IPS-11a (cell line): ENCODE data around the gene FAM20C.
"Not testable (repeated sequence)": the region's sequence is repeated elsewhere in the genome, so short reads cannot be mapped to it uniquely, and the experiment has no call there.

Source experiments
- H3K4me3 ChIP-seq: one replicate; pipeline ENCODE4 v1.5.1; 2013; ENCODE audit warnings: low read depth, low read length, control low read depth

Gene FAM20C

DNA sequence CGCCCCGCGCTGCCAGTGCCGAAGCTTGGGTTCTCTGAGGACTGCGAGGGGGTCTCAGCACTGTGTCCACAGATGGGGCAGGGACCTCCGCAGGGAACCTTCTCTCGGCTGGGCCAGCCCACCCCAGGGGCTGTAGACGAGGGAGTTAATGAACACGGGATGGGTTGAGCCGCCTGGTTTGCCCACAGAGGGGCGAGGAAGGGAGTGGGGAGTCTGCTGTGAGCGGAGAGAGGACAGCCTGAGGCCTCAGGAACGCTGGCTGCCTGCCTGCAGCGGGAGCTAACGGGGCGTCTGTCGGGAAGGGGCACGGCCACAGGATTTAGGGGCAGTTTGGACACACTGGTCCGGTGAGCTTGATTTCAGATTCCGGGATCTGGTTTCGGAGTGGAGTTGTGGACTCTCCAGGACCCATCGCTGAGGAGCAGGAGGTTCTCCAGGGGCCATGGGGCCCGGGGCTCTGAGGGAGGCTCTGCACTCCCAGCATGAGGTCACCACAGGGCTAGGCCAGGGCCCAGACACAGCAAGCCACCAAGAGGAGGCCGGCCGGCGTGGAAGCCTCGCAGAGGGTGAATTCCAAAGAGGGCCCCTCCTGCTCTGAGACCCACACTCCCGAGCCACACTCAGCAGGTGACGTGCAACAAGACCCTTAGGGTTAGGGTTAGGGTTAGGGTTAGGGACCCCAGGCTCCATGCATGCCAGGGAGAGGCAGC lies 19.0 kb upstream of the FAM20C start:
- no peak overlapping the region for H3K4me3 ChIP-seq

GRCh38 chr7:174716-175115 lies 17.7 kb upstream of the FAM20C start:
- no peak overlapping the region for H3K4me3 ChIP-seq

DNA sequence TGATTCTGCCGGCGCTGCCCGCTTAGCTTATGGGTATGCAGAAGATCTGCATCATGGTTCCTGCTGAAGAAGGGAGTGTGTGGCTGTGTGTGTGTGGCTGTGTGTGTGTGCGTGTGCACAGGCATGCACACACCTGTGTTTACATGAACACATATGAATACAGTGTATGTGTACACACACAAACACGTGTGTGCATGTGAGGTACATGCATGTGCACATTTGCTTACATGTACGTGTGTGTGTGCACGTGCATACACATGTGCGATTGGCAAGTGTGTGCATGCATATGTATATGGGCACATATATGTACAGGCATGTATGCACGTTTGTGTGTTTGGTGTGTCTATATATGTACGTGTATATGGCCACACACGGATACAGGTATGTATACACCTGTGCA lies 16.4 kb upstream of the FAM20C start:
- H3K4me3 ChIP-seq, result no peak overlapping the region

- no peak overlapping the region for H3K4me3 ChIP-seq
Measured at GRCh38 chr7:176381-176780, 16.0 kb upstream of the FAM20C start.

DNA sequence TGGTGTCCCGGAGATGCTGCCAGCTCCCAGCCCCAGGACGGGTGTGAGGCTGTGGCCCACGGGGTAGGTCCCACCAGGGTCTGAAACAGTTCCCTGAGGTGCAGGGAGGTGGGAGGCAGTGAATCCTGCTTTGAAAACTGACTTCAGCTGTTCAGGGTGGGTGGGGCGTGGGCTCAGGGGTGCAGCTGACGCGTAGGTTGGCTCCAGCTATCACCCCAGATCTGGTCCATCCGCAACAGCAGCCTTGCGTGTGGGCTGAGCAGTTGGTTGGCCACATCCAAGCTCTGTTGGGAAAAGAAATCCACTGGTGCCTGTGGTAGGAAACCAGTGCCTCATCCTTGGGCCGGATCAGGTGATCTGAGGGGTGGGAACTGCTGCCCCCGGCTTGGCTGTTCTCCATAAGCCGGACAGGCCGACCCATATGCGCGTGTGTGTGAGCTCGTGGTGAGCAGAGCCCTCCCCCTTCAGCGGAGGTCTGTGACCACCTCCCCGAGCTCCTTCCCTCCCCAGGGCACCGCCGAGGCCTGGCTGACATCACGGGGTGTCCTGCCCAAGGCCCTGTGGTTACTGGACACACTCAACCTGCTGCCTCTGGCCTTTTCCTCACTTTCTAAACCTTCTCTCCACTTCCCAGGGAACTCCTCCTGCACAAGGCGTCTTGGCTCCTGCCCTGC lies 15.4 kb upstream of the FAM20C start:
- no peak overlapping the region for H3K4me3 ChIP-seq

DNA sequence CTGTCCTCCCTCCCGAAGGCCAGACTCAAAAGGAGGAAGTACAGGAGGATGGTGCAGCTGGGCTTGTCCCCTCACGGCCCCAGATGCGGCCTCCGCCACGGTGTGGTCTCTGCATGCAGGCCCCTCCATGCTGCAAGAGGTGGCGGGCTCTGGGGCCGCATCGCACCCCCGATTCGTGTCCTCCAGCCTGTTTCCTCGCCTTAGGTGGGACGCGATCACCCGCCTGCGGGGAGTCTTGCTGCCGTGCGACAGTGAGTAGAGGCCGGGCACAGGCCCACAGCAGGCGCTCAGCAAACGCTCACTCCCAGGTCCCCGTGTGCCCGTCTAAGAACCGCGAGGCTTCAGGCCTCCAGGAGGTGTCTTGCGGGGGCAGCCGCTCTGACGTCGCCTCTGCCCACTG lies 13.9 kb upstream of the FAM20C start:
- H3K4me3 ChIP-seq, result no peak overlapping the region

GRCh38 chr7:179209-179681 lies 13.1 kb upstream of the FAM20C start:
- H3K4me3 ChIP-seq, result no peak overlapping the region

- H3K4me3 ChIP-seq, result no peak overlapping the region
Measured at GRCh38 chr7:179948-180694, 12.2 kb upstream of the FAM20C start.

DNA sequence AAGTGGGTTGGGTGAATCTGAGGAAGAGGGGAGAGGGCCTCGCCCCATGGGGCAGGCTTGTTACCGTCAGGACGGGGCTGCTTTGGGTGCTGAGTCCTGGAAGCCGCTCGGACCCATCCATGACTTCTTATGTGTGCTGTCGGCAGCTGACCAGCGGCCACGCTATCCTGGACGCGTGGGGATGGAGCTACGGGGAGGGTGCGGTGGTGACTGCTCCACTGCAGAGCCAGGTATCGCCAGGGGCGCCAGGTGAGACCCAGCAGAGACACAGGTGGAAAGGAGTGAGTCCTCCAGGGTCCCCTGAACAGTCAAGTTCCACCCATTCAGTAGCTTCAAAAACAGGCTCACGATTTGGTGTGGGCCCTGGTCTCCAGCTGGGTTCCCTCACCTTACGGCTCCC lies 10.6 kb upstream of the FAM20C start:
- H3K4me3 ChIP-seq, result no peak overlapping the region

- not testable (repeated sequence) for H3K4me3 ChIP-seq
Measured at GRCh38 chr7:182502-182901, 9.9 kb upstream of the FAM20C start.

DNA sequence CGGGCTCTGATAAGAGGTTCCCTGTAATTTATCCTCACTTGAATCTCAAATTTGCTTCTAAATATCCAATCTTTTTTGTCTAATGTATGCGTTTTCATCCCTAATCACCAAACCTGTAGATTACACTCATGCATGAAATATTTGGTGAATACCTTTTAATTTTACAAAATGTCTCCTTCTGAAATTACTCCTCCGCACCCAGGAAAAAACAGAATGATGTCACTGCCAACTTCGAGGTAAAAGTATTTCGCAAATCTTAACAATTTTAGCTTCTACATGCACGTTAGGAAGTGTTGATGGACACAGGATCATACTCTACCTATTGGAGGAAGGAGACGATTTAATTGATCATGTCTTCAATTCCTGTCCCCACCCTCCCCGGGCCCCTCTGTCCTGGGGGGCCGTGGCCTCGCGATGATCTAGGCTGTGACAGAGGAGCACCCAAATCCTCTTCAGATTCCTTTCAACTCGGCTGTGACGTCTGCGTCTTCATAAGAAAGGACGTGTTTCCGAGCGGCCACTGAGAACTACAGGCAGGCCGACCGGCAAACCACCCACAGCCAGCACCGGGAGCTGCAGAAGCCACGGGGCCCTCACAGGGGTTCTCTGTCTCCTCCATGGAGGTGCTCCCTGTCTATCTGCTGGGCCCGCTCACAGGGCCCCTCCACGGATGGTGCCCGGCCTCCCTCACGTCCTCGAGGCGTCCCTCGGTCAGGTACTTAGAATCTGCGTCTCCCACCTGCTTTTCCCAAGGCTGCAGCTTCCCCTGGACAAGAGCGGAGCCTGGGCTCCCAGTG lies 8.7 kb upstream of the FAM20C start:
- H3K4me3 ChIP-seq, result no peak overlapping the region

- H3K4me3 ChIP-seq, result no peak overlapping the region
Measured at GRCh38 chr7:184294-185264, 7.8 kb upstream of the FAM20C start.

DNA sequence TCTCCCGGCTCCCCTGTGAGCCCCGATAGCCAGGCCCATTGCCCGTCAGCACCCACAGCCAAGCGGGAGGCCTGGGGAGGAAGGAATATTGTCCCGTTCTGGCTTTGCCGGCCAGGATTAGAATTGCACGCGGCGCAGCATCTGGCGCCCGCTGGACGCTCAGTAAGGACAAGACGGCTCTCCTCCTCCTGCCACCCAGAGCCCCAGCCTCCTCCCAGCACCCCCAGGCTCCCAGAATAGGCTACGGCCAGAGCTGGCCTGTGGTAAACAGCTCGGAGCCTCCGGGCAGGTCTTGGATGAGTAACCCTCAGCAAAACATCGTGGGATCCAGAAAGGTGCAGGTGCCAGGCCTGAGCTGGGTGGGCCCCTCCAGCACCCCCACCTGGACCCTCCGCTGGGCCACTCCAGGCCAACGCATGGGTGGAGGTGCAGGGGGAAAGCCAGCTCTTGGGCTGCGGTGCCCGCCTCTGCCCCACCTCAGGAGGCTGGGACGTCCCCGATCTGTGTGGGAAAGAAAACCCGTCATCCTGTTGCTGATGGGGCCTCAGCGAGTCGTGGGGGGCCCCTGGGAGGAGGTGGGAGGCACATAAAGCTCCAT lies 5.8 kb upstream of the FAM20C start:
- no peak overlapping the region for H3K4me3 ChIP-seq

GRCh38 chr7:187227-187927 lies 5.0 kb upstream of the FAM20C start:
- H3K4me3 ChIP-seq, result no peak overlapping the region

- H3K4me3 ChIP-seq, result no peak overlapping the region
Measured at GRCh38 chr7:188174-188573, 4.2 kb upstream of the FAM20C start.

DNA sequence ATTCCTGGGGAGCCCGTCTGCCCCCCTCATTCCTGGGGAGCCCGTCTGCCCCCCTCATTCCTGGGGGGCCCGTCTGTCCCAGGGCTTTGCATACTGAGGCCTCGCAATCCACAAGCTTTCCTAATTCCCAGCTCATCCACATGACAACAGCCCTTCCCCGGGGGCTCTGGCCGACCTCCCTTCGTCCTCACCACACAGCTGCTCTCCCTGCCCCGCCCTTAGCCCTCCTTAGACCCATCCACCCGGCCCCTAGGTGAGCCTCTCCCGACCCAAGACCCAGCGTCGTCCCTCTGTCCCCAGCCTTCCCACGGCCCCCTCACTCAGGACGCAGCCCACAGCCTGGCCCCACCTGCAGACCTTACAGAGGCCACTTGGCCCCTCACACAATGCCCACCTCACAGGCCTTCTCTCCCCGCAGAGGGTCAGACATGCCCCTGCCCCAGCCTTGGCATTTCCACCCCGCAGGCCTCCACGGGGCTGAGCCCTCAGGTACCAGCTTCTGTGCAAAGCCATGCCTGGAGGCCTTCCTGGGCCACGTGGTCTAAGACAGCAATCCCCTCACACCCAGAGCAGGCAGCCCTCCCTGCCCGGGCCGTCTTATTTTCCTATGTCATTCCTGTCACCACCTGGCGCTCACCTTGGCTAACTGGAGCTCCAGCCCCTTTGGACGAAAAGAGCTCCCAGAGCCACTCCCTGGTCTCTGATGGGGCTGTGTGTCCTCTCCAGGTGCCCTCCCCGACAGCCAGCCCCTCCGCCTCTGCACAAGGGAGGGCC lies 3.5 kb upstream of the FAM20C start:
- no peak overlapping the region for H3K4me3 ChIP-seq

DNA sequence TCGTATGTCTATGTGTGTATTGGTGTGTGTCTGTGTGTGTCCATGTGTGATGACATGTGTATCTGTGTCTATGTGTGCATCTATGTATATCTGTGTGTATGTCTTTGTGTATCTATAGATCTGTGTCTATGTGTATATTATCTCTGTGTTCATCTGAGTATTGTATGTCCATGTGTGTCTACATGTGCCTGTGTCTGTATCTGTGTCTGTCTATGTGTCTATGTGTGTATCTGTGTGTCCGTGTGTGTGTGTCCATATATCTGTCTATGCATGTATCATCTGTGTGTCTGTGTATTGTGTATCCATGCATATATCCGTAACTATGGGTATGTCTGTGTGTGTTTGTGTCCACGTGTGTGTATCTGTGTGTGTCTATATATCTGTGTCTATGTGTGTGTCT lies 2.7 kb upstream of the FAM20C start:
- H3K4me3 ChIP-seq, result no peak overlapping the region

- no peak overlapping the region for H3K4me3 ChIP-seq
Measured at GRCh38 chr7:190196-190595, 2.2 kb upstream of the FAM20C start.
